Endothelial cell (in vitro differentiated cells): ENCODE measurements around the gene AP5S1. TPM values are rescaled to one million over a fixed set of nuclear protein-coding genes. Genes with fewer than 3 reads are reported as not detected.

Experiments
- DNase-seq: peaks from one replicate; pipeline ENCODE4 v3.0.0; 2021; ENCODE audit warnings: low spot score
- H3K27ac Mint-ChIP-seq: one replicate; pipeline ENCODE4 v1.8.0; 2021; ENCODE audit warnings: mixed read lengths, inconsistent platforms; ENCODE audit not compliant: unreplicated experiment
- H3K27me3 Mint-ChIP-seq: one replicate; pipeline ENCODE4 v1.8.0; 2021; ENCODE audit warnings: mild to moderate bottlenecking, moderate library complexity, mixed read lengths, inconsistent platforms; ENCODE audit not compliant: unreplicated experiment
- H3K36me3 Mint-ChIP-seq: one replicate; pipeline ENCODE4 v1.8.0; 2021; ENCODE audit warnings: mild to moderate bottlenecking, low read depth, mixed read lengths, inconsistent platforms; ENCODE audit not compliant: unreplicated experiment
- H3K4me1 Mint-ChIP-seq: one replicate; pipeline ENCODE4 v1.8.0; 2021; ENCODE audit warnings: mild to moderate bottlenecking, mixed read lengths, inconsistent platforms; ENCODE audit not compliant: unreplicated experiment
- H3K4me3 Mint-ChIP-seq: one replicate; pipeline ENCODE4 v1.8.0; 2021; ENCODE audit warnings: mild to moderate bottlenecking, mixed read lengths, inconsistent platforms; ENCODE audit not compliant: unreplicated experiment
- H3K9me3 Mint-ChIP-seq: one replicate; pipeline ENCODE4 v1.8.0; 2021; ENCODE audit warnings: mixed read lengths, inconsistent platforms; ENCODE audit not compliant: unreplicated experiment
- total RNA-seq: library from RNA; stranded (reverse); fragmentation: NEBNext Ultra II Directional; extraction: Animal tissue kit (Norgen Biotek cat#: 25700); gene quantifications from one replicate; pipeline ENCODE4 v1.2.1, GENCODE V29; 2021; ENCODE audit not compliant: unreplicated experiment
- TF ChIP-seq, protein P1 (sequence below): fragments of 200-600 bp; sonication (generic); IDR thresholded peaks from one replicate; pipeline ENCODE4 v1.5.0; 2021; ENCODE audit warnings: antibody characterized with exemption; ENCODE audit not compliant: unreplicated experiment

Gene AP5S1
- total RNA-seq, 1 donor from 2014 or later = 9.9 TPM

DNA sequence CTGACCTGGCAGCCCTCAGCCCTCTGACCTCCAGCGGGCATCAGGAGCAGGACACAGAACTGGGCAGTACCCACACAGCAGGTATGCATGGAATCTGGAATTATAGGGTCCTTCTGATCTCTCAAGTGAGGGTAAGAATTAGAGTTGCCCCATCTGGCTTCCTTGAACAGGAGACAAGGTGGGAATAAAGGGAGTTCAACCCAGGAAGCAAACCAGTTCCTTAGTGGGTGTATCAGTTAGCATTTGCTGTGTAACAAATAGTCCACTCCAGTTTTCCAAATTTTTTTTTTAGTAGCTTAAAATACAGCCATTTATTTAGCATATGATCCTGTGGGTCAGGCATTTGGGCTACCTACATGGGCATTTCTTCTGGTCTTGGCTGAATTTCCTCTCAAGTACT, 42.0 kb downstream of the AP5S1 start:
- Mint-ChIP-seq H3K4me3 (peak overlapping the region; percentile 67), H3K9me3 (no peaks in the 10 kb centered on the region), H3K36me3 (peaks cover 58% of the 10 kb centered on the region), H3K4me1 (peaks cover 8% of the 10 kb centered on the region), H3K27me3 (peaks cover 2% of the 10 kb centered on the region), H3K27ac (no peak overlapping the region)
- TF ChIP-seq, protein P1, sequence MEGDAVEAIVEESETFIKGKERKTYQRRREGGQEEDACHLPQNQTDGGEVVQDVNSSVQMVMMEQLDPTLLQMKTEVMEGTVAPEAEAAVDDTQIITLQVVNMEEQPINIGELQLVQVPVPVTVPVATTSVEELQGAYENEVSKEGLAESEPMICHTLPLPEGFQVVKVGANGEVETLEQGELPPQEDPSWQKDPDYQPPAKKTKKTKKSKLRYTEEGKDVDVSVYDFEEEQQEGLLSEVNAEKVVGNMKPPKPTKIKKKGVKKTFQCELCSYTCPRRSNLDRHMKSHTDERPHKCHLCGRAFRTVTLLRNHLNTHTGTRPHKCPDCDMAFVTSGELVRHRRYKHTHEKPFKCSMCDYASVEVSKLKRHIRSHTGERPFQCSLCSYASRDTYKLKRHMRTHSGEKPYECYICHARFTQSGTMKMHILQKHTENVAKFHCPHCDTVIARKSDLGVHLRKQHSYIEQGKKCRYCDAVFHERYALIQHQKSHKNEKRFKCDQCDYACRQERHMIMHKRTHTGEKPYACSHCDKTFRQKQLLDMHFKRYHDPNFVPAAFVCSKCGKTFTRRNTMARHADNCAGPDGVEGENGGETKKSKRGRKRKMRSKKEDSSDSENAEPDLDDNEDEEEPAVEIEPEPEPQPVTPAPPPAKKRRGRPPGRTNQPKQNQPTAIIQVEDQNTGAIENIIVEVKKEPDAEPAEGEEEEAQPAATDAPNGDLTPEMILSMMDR = no peak
- no peak for DNase-seq

- Mint-ChIP-seq H3K27ac (no peak overlapping the region), H3K4me3 (peak overlapping the region; percentile 67), H3K36me3 (peaks cover 56% of the 10 kb centered on the region), H3K27me3 (peaks cover 6% of the 10 kb centered on the region), H3K4me1 (no peaks in the 10 kb centered on the region), H3K9me3 (no peaks in the 10 kb centered on the region)
- no peak for DNase-seq
- TF ChIP-seq, protein P1 = no peak
Measured at GRCh38 chr20:3863317-3863716, 43.0 kb downstream of the AP5S1 start.

DNA sequence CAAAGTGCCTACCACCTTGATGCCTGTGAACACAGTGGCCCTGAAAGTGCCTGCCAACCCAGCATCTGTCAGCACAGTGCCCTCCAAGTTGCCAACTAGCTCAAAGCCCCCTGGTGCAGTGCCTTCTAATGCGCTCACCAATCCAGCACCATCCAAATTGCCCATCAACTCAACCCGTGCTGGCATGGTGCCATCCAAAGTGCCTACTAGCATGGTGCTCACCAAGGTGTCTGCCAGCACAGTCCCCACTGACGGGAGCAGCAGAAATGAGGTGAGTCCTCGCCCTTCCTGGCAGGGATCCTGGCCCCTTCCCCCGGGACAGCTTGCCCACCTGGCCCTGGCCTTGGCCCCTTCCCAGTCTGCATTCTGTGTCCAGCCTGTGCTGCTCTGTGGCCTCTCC, 44.2 kb downstream of the AP5S1 start:
- H3K9me3 Mint-ChIP-seq = no peaks in the 10 kb centered on the region
- no peak overlapping the region for H3K4me3 Mint-ChIP-seq
- peaks cover 6% of the 10 kb centered on the region for H3K27me3 Mint-ChIP-seq
- DNase-seq = no peak
- H3K4me1 Mint-ChIP-seq = no peaks in the 10 kb centered on the region
- H3K36me3 Mint-ChIP-seq = peaks cover 52% of the 10 kb centered on the region
- TF ChIP-seq, protein P1 = no peak
- no peak overlapping the region for H3K27ac Mint-ChIP-seq

- no peak overlapping the region for H3K4me3 Mint-ChIP-seq
- no peak overlapping the region for H3K27ac Mint-ChIP-seq
- TF ChIP-seq, protein P1 = no peak
- DNase-seq = no peak
- no peaks in the 10 kb centered on the region for H3K9me3 Mint-ChIP-seq
- H3K4me1 Mint-ChIP-seq = no peaks in the 10 kb centered on the region
- peaks cover 6% of the 10 kb centered on the region for H3K27me3 Mint-ChIP-seq
- H3K36me3 Mint-ChIP-seq = peaks cover 53% of the 10 kb centered on the region
Measured at GRCh38 chr20:3865152-3865886, 45.0 kb downstream of the AP5S1 start.

GRCh38 chr20:3865887-3866407, 45.6 kb downstream of the AP5S1 start:
- no peak for DNase-seq
- no peaks in the 10 kb centered on the region for H3K4me1 Mint-ChIP-seq
- peaks cover 6% of the 10 kb centered on the region for H3K27me3 Mint-ChIP-seq
- no peaks in the 10 kb centered on the region for H3K9me3 Mint-ChIP-seq
- H3K36me3 Mint-ChIP-seq = peaks cover 60% of the 10 kb centered on the region
- no peak overlapping the region for H3K4me3 Mint-ChIP-seq
- no peak overlapping the region for H3K27ac Mint-ChIP-seq
- TF ChIP-seq, protein P1 = no peak
